Peyer's patch (tissue), 4 donors: Measurements from ENCODE around the gene SUMO3.

Experiments used
- POLR2A ChIP-seq, 2 donors: fragments of 450-650 bp; IDR thresholded peaks; one replicate each; pipeline ENCODE4 v1.5.1; 2017; ENCODE audit warnings: antibody characterized with exemption in 2 of 2, mild to moderate bottlenecking in 2 of 2, moderate library complexity in 2 of 2
- TF ChIP-seq, protein P1 (sequence below), 6 experiments: fragments of 450-650 bp in 4 of 6; fragments of 200-600 bp in 2 of 6; sonication (generic) in 1 of 6; IDR thresholded peaks; one replicate each; pipeline ENCODE4 v1.5.1; 2017 to 2019; ENCODE audit warnings: antibody characterized with exemption in 6 of 6, mild to moderate bottlenecking in 3 of 6, moderate library complexity in 1 of 6

DNA sequence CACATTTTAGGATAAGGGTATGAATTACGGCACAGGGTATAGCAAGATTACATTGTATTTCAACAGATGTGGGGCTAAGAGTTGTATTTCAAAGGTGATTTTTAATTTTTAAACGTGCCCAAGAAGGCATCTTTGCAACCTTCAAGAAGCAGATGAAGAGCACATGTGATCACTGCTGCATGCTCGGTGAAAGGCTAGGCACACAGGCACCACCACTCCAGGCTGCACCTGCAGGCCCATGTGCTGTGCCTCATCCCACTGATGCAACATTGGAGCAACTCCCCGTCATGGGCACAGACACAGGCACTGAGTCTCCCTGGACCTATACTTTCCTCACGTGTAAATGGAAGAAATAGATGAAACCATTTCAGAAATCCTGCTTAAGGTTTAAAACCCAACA lies 39.8 kb downstream of the SUMO3 start:
- TF ChIP-seq, protein P1, sequence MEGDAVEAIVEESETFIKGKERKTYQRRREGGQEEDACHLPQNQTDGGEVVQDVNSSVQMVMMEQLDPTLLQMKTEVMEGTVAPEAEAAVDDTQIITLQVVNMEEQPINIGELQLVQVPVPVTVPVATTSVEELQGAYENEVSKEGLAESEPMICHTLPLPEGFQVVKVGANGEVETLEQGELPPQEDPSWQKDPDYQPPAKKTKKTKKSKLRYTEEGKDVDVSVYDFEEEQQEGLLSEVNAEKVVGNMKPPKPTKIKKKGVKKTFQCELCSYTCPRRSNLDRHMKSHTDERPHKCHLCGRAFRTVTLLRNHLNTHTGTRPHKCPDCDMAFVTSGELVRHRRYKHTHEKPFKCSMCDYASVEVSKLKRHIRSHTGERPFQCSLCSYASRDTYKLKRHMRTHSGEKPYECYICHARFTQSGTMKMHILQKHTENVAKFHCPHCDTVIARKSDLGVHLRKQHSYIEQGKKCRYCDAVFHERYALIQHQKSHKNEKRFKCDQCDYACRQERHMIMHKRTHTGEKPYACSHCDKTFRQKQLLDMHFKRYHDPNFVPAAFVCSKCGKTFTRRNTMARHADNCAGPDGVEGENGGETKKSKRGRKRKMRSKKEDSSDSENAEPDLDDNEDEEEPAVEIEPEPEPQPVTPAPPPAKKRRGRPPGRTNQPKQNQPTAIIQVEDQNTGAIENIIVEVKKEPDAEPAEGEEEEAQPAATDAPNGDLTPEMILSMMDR (IDR thresholded peaks at IDR 0.05): no peak
- TF ChIP-seq POLR2A (IDR thresholded peaks at IDR 0.05): no peak
